ENCODE results near the gene REPS1. TPM values are rescaled to one million over a fixed set of nuclear protein-coding genes. Genes with fewer than 3 reads are reported as not detected.

Gene REPS1
- total and polyA plus RNA-seq, 10 donors, result 17.2 to 75.7 (median 58.6) TPM

GRCh38 chr6:138931660-138932059 is 56.4 kb downstream of the REPS1 start:
- Histone ChIP-seq H3K27ac (no peak overlapping the region), H3K27me3 (replicated peaks in 1 of 7) (no peaks in the 10 kb centered on the region), H3K9me3 (no peaks in the 10 kb centered on the region), H3K4me1 (peaks cover 0 to 13% (median 0%) of the 10 kb centered on the region in 6 donors), H3K4me3 (no peak overlapping the region), H3K36me3 (peaks cover 0 to 52% (median 11%) of the 10 kb centered on the region in 6 donors)
- WGBS, 5 donors, result 68 to 95% (median 77%) methylated on average over 1 of the region's 1 CpG
- intact Hi-C loops (cut with DNase I; ENCODE audit: low total_unique reads), result no loop called here
- TF ChIP-seq POLR2AphosphoS5 (IDR thresholded peaks at IDR 0.05), result no peak
- TF ChIP-seq CTCF (IDR thresholded peaks at IDR 0.05 in 8 of 11, conservative IDR thresholded peaks at IDR 0.05 in 3 of 11), result no peak
- DNase-seq, result no peak

GRCh38 chr6:138926579-138926978 is 61.5 kb downstream of the REPS1 start:
- Histone ChIP-seq H3K4me1 (peaks cover 0 to 1% (median 0%) of the 10 kb centered on the region in 6 donors), H3K27ac (no peak overlapping the region), H3K4me3 (no peak overlapping the region), H3K27me3 (replicated peaks in 1 of 7) (no peaks in the 10 kb centered on the region), H3K36me3 (peaks cover 0 to 61% (median 9%) of the 10 kb centered on the region in 6 donors), H3K9me3 (no peaks in the 10 kb centered on the region)
- intact Hi-C loops (cut with DNase I; ENCODE audit: low total_unique reads), result no loop called here
- TF ChIP-seq POLR2A (IDR thresholded peaks at IDR 0.05), result no peak
- TF ChIP-seq CTCF (IDR thresholded peaks at IDR 0.05 in 8 of 11, conservative IDR thresholded peaks at IDR 0.05 in 3 of 11), result no peak
- TF ChIP-seq POLR2AphosphoS5 (IDR thresholded peaks at IDR 0.05), result no peak
- 97 to 99% (median 99%) methylated on average over 3 of the region's 3 CpGs for WGBS, 5 donors
- DNase-seq, result no peak

GRCh38 chr6:138925806-138926205 is 62.2 kb downstream of the REPS1 start:
- Histone ChIP-seq H3K36me3 (peaks cover 0 to 66% (median 13%) of the 10 kb centered on the region in 6 donors), H3K4me1 (no peaks in the 10 kb centered on the region), H3K4me3 (no peak overlapping the region), H3K9me3 (no peaks in the 10 kb centered on the region), H3K27me3 (replicated peaks in 1 of 7) (no peaks in the 10 kb centered on the region), H3K27ac (no peak overlapping the region)
- no peak for DNase-seq
- no peak for TF ChIP-seq POLR2AphosphoS5 (IDR thresholded peaks at IDR 0.05)
- no peak for TF ChIP-seq CTCF (IDR thresholded peaks at IDR 0.05 in 8 of 11, conservative IDR thresholded peaks at IDR 0.05 in 3 of 11)
- TF ChIP-seq POLR2A (IDR thresholded peaks at IDR 0.05), result no peak
- WGBS, 5 donors, result 88 to 97% (median 92%) methylated on average over 2 of the region's 2 CpGs
- intact Hi-C loops (cut with DNase I; ENCODE audit: low total_unique reads), result no loop called here

GRCh38 chr6:138923561-138923960 is 64.5 kb downstream of the REPS1 start:
- Histone ChIP-seq H3K4me1 (no peaks in the 10 kb centered on the region), H3K9me3 (no peaks in the 10 kb centered on the region), H3K27ac (no peak overlapping the region), H3K36me3 (peaks cover 0 to 75% (median 18%) of the 10 kb centered on the region in 6 donors), H3K4me3 (no peak overlapping the region), H3K27me3 (replicated peaks in 1 of 7) (no peaks in the 10 kb centered on the region)
- TF ChIP-seq POLR2A (IDR thresholded peaks at IDR 0.05) (no peak), POLR2AphosphoS5 (IDR thresholded peaks at IDR 0.05) (no peak), CTCF (IDR thresholded peaks at IDR 0.05 in 8 of 11, conservative IDR thresholded peaks at IDR 0.05 in 3 of 11) (no peak)
- no peak for DNase-seq
- intact Hi-C loops (cut with DNase I; ENCODE audit: low total_unique reads), result no loop called here

All from spleen (tissue), 11 donors.